ENCODE measurements around the gene KCNK17. TPM values are rescaled to one million over a fixed set of nuclear protein-coding genes. Genes with fewer than 3 reads are reported as not detected.

KCNK17 gene
- total RNA-seq, 1 experiment from 2014 or later = 1.2 TPM

DNA sequence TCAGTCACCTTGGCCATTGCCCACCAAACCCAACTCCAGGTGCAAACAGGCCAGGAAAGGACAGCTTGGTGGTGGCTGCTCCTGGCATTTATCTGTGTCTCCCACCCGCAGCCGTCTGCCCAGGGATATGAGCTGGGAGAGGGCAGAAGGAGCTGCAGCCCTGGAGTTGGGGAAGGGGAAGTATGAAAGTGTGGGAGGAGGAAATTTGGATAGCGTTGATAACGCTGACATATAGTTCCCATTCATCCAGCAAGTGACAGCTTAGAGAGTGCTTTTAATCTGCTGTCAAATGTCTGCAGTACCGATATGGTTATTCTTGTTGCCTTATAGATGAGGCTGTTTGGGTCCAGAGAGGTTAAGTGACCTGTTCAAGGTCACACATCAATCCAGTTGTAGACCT, 7.5 kb upstream of the KCNK17 start:
- Histone ChIP-seq H2AFZ (ENCODE audit: low read length) (no peak overlapping the region), H4K5ac (ENCODE audit: insufficient read length, low read depth, low read length) (no peak overlapping the region), H4K8ac (replicated peaks; ENCODE audit: insufficient read length, low read depth, low read length) (no peak overlapping the region), H3K27ac (ENCODE audit: insufficient read length, low read depth, low read length) (no peak overlapping the region), H3T11ph (ENCODE audit: low read length) (no peak overlapping the region), H3K79me1 (ENCODE audit: insufficient read depth, low read depth, low read length, poor library complexity, severe bottlenecking) (no peaks in the 10 kb centered on the region), H3K23me2 (ENCODE audit: insufficient read length, low read depth, low read length, poor library complexity, severe bottlenecking) (no peaks in the 10 kb centered on the region), H2BK12ac (ENCODE audit: insufficient read length, low read depth, low read length) (no peak overlapping the region), H3K4me1 (ENCODE audit: insufficient read depth, low read length) (no peaks in the 10 kb centered on the region), H2BK20ac (ENCODE audit: low read depth, low read length, poor library complexity, severe bottlenecking) (no peak overlapping the region), H3K9ac (ENCODE audit: extremely low read depth, insufficient read length, low read length) (no peak overlapping the region), H3K18ac (ENCODE audit: insufficient read length, low read depth, low read length) (no peak overlapping the region), H3K23ac (ENCODE audit: insufficient read length, low read depth, low read length) (no peak overlapping the region), H2BK120ac (ENCODE audit: low read depth, low read length, poor library complexity, severe bottlenecking) (no peak overlapping the region), H3K4ac (ENCODE audit: low read depth, low read length) (no peak overlapping the region), H4K91ac (ENCODE audit: insufficient read length, low read depth, low read length) (no peak overlapping the region), H3K9me3 (ENCODE audit: control insufficient read depth, low read depth, low read length) (no peaks in the 10 kb centered on the region), H3K79me2 (ENCODE audit: insufficient read depth, low read length) (no peaks in the 10 kb centered on the region), H3K14ac (ENCODE audit: insufficient read depth, low read length) (no peak overlapping the region), H4K20me1 (ENCODE audit: control insufficient read depth, insufficient read depth, insufficient read length) (no peaks in the 10 kb centered on the region), H3K4me2 (ENCODE audit: insufficient read depth, insufficient read length, low read length) (no peak overlapping the region), H2BK15ac (ENCODE audit: low read depth, low read length) (no peak overlapping the region), H2AK5ac (ENCODE audit: insufficient read length, low read length) (no peak overlapping the region), H2BK5ac (ENCODE audit: insufficient read length, low read length) (no peak overlapping the region), H3K27me3 (ENCODE audit: insufficient read depth, low read length) (no peaks in the 10 kb centered on the region; the same call in 1 of the 2 replicates), H3K56ac (ENCODE audit: insufficient read length, low read depth, low read length) (no peak overlapping the region)
- TF ChIP-seq, protein P1, sequence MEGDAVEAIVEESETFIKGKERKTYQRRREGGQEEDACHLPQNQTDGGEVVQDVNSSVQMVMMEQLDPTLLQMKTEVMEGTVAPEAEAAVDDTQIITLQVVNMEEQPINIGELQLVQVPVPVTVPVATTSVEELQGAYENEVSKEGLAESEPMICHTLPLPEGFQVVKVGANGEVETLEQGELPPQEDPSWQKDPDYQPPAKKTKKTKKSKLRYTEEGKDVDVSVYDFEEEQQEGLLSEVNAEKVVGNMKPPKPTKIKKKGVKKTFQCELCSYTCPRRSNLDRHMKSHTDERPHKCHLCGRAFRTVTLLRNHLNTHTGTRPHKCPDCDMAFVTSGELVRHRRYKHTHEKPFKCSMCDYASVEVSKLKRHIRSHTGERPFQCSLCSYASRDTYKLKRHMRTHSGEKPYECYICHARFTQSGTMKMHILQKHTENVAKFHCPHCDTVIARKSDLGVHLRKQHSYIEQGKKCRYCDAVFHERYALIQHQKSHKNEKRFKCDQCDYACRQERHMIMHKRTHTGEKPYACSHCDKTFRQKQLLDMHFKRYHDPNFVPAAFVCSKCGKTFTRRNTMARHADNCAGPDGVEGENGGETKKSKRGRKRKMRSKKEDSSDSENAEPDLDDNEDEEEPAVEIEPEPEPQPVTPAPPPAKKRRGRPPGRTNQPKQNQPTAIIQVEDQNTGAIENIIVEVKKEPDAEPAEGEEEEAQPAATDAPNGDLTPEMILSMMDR (conservative IDR thresholded peaks at IDR 0.05) = no peak
- H3K36me3 Mint-ChIP-seq (ENCODE audit: insufficient read depth in 1 of 3, low read depth in 3 of 3) = no peaks in the 10 kb centered on the region
- H3K4me1 Mint-ChIP-seq = no peaks in the 10 kb centered on the region
- peaks cover 48% of the 10 kb centered on the region for H3K27me3 Mint-ChIP-seq (ENCODE audit: low read depth)
- peak overlapping the region in 1 of 3 experiments; percentile 45; a peak in 1 of 7 replicates for H3K27ac Mint-ChIP-seq
- no peaks in the 10 kb centered on the region; a peak in 2 of 5 replicates for H3K9me3 Mint-ChIP-seq
- DNase-seq = no peak
- H3K4me3 Mint-ChIP-seq = no peak overlapping the region
- no CpG with 5 or more reads among the region's 5 CpGs for WGBS (ENCODE audit: extremely low coverage, insufficient read length, low lambda C conversion rate)

Measured in H9 (cell line).